Measurements from ENCODE around the gene CNPPD1.

Gene CNPPD1

DNA sequence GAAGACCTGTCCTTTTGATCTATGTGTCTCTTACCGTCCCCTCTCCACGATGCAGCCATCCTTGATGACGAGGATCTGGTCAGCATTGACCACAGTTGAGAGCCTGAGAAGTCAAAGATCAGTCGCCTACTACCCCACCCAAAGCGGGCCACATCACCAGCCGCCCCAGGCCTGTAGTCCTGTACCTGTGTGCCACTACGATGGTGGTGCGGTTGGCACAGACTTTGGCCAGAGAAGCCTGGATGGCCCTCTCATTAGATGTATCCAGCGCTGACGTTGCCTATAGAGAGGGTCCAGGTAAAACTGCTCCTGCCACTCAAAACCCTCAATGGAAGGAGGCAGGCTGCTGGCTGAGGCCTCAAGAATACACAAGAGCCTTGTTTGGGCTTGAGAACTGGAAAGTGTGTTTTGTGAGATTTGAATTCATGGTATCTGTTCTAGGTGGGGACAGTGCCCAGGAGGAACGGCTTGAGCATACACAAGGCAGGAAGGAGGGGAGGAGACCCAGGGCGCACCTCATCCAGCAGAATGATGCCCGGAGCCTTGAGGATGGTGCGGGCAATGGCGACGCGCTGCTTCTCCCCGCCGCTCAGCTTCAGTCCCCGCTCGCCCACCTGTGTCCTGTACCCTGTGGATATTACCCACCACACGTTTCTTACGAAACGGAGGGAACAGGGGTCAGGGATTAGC is 33.6 kb upstream of the CNPPD1 start:
- TF ChIP-seq, protein P1, sequence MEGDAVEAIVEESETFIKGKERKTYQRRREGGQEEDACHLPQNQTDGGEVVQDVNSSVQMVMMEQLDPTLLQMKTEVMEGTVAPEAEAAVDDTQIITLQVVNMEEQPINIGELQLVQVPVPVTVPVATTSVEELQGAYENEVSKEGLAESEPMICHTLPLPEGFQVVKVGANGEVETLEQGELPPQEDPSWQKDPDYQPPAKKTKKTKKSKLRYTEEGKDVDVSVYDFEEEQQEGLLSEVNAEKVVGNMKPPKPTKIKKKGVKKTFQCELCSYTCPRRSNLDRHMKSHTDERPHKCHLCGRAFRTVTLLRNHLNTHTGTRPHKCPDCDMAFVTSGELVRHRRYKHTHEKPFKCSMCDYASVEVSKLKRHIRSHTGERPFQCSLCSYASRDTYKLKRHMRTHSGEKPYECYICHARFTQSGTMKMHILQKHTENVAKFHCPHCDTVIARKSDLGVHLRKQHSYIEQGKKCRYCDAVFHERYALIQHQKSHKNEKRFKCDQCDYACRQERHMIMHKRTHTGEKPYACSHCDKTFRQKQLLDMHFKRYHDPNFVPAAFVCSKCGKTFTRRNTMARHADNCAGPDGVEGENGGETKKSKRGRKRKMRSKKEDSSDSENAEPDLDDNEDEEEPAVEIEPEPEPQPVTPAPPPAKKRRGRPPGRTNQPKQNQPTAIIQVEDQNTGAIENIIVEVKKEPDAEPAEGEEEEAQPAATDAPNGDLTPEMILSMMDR (IDR thresholded peaks at IDR 0.05): no peak
- peak overlapping the region; percentile 45 for H3K27ac ChIP-seq
- peaks cover under 1% of the 10 kb centered on the region for H3K27me3 ChIP-seq
- peaks cover 50% of the 10 kb centered on the region for H3K36me3 ChIP-seq
- H3K4me3 ChIP-seq (ENCODE audit: low read depth in 1 of 2, low read length in 1 of 2): no peak overlapping the region
- H3K9me3 ChIP-seq: no peaks in the 10 kb centered on the region
- peaks cover 54 to 64% of the 10 kb centered on the region in 2 experiments for H3K4me1 ChIP-seq (ENCODE audit: control insufficient read depth in 1 of 2, insufficient read depth in 1 of 2, low read depth in 1 of 2, low read length in 1 of 2)

DNA sequence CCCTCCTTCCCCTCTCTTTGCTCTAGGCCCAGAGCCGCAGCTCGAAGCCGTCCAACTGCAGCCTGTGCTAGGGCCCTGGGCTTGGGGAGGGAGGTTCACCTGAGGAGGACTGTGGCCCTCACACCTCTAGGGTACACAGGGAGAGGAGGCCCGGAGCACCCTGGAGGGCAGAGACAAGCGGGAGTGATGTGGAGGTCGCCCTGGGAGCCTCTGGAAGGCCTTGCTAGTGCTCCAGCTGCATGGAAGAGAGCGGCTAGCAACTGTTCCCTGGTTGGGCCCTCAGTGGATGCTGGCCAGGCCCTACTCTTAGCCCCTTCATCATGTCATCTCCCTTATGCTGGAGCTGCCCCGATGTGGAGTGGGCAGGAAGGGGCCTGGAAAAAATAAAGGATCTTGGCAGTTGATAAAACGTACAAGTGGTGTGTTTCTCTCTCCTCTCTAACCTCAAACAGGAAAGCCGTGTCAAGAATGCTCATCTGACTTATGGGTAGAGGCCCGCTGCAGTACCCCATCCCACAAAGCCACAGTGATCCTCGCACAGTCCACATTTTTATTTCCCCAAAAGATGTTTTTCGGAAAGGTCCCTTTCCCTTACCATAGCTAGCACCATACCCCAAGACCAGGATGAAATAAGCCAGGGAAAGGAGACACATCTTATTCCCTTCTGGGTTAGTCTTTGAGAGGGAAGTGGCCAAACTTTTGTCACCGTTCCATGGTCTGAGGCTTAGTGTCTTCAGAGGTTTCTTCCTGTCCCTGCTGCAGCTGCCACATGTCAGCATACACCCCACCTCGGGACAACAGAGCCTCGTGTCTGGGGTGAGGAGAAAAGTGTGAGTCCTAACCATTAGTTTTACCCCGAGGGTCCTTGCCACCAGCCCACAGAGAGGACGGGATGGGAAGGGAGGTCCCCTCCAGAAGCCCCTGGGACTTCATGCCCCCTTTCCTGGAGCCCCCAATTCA is 32.8 kb upstream of the CNPPD1 start:
- Histone ChIP-seq H3K27me3 (no peaks in the 10 kb centered on the region), H3K36me3 (peaks cover 44% of the 10 kb centered on the region), H3K9me3 (no peaks in the 10 kb centered on the region), H3K27ac (peak overlapping the region; percentile 45), H3K4me1 (ENCODE audit: control insufficient read depth in 1 of 2, insufficient read depth in 1 of 2, low read depth in 1 of 2, low read length in 1 of 2) (peaks cover 54 to 64% of the 10 kb centered on the region in 2 experiments), H3K4me3 (ENCODE audit: low read depth in 1 of 2, low read length in 1 of 2) (no peak overlapping the region)
- TF ChIP-seq, protein P1 (IDR thresholded peaks at IDR 0.05): no peak

DNA sequence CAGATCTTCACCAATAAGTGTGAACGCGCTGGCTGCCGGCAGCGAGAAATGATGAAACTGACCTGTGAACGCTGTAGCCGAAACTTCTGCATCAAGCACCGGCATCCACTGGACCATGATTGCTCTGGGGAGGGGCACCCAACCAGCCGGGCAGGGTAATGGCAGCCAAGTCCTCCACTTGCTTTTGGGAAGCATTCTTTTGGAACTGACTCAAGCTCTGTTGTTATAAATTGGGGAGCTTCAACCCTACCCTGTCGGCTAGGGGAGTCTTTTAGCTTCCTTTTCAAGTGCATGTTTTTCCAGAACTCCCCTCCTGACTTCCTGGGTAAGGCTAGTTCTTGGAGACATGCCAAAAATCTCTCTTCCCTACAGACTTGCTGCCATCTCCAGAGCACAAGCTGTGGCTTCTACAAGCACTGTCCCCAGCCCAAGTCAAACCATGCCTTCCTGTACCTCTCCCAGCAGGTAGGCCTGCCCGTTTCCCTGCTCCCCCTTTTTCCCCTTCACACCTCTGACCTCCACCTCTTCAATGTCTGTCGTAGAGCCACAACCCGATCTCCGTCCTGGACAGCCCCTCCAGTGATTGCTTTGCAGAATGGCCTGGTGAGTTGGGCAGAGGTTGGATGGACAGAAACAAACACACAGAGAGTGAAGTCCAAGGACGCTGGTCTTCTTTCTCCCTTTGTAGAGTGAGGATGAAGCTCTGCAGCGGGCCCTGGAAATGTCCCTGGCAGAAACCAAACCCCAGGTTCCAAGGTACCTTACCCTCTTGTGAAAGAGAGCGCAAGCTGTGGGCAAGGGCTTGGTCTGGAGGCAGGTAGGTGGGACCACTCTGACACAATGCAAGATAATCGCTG is 31.4 kb upstream of the CNPPD1 start:
- H3K4me1 ChIP-seq (ENCODE audit: control insufficient read depth in 1 of 2, insufficient read depth in 1 of 2, low read depth in 1 of 2, low read length in 1 of 2): peaks cover 54 to 59% of the 10 kb centered on the region in 2 experiments
- peak overlapping the region; percentile 96 for H3K27ac ChIP-seq
- H3K27me3 ChIP-seq: no peaks in the 10 kb centered on the region
- peaks cover 36% of the 10 kb centered on the region for H3K36me3 ChIP-seq
- TF ChIP-seq, protein P1 (IDR thresholded peaks at IDR 0.05): no peak
- H3K9me3 ChIP-seq: no peaks in the 10 kb centered on the region
- peak overlapping the region; percentile 93 to 95 for H3K4me3 ChIP-seq (ENCODE audit: low read depth in 1 of 2, low read length in 1 of 2)

DNA sequence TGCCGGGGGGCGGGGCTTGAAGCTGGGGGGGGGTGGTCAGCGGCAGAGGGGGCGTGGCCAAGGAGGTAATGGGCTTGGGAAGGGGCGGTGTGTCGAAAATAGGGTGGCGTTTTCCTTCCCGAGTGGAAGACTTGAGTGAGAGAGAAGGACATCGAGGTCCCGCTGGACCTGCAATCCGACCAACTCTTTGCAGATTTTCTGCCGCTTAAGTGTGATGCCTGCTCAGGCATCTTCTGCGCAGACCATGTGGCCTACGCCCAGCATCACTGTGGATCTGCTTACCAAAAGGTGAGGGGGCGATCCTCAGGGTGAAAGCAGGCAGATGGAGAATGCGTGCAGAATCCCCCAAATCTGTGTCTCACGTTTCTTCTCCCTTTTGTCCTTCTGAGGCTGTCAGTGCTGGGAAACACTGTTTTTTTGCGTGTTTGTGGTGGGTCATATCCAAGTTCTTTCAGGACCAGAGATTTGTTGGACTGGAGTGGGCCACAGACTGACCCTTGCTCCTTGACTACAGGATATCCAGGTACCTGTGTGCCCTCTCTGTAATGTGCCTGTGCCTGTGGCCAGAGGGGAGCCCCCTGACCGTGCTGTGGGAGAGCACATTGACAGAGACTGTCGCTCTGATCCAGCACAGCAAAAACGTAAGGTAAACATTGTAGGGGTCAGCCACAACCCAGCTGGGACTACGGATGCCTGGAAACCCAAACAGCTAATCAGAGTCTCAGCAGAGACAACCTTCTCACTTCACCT is 30.6 kb upstream of the CNPPD1 start:
- peak overlapping the region; percentile 93 to 95 for H3K4me3 ChIP-seq (ENCODE audit: low read depth in 1 of 2, low read length in 1 of 2)
- peaks cover 30% of the 10 kb centered on the region for H3K36me3 ChIP-seq
- peaks cover 54 to 59% of the 10 kb centered on the region in 2 experiments for H3K4me1 ChIP-seq (ENCODE audit: control insufficient read depth in 1 of 2, insufficient read depth in 1 of 2, low read depth in 1 of 2, low read length in 1 of 2)
- H3K27ac ChIP-seq: peak overlapping the region; percentile 96
- no peaks in the 10 kb centered on the region for H3K9me3 ChIP-seq
- TF ChIP-seq, protein P1 (IDR thresholded peaks at IDR 0.05): no peak
- no peaks in the 10 kb centered on the region for H3K27me3 ChIP-seq

All from neutrophil (primary cell).